ENCODE data around the gene SCLY.

- TF ChIP-seq CTCF (IDR thresholded peaks at IDR 0.05) = no peak
- TF ChIP-seq POLR2A (IDR thresholded peaks at IDR 0.05) = no peak
These were observed 21.4 kb downstream of the SCLY start for GRCh38 chr2:238082151-238082550.
